WTC11 (cell line): ENCODE measurements around the gene FFAR2. TPM values are rescaled to one million over a fixed set of nuclear protein-coding genes. Genes with fewer than 3 reads are reported as not detected.

Source experiments
- ATAC-seq: fragments of 200-7000 bp; cut with Tn5 transposase; 2 replicates; pipeline ENCODE4 v1.10.0; 2021; ENCODE audit warnings: mild to moderate bottlenecking, moderate library complexity
- CTCF ChIA-PET: fragments of 300-600 bp; sonication (Branson Sonifier 250); formaldehyde crosslinking; loops from one replicate; lab custom pipeline; 2021; ENCODE audit warnings: antibody characterized with exemption; lab: Charles Lee
- POLR2A ChIA-PET: fragments of 350-600 bp; sonication (Branson Sonifier 250); formaldehyde crosslinking; loops from one replicate; lab custom pipeline; 2021; ENCODE audit warnings: antibody characterized with exemption; lab: Charles Lee
- DNase-seq: peaks from one replicate; pipeline ENCODE4 v3.0.0; 2021; ENCODE audit warnings: low spot score
- H3K27ac Mint-ChIP-seq: 2 replicates; pipeline ENCODE4 v1.8.0; 2021; ENCODE audit warnings: mixed read lengths
- H3K27me3 Mint-ChIP-seq: 2 replicates; pipeline ENCODE4 v1.8.0; 2021; ENCODE audit warnings: low read depth, mild to moderate bottlenecking, moderate library complexity, mixed read lengths
- H3K36me3 Mint-ChIP-seq: 2 replicates; pipeline ENCODE4 v1.8.0; 2021; ENCODE audit warnings: mixed read lengths
- H3K4me1 Mint-ChIP-seq: 2 replicates; pipeline ENCODE4 v1.8.0; 2022; ENCODE audit warnings: mixed read lengths
- H3K4me3 Mint-ChIP-seq: 2 replicates; pipeline ENCODE4 v1.8.0; 2021; ENCODE audit warnings: mild to moderate bottlenecking, moderate library complexity, mixed read lengths
- H3K9me3 Mint-ChIP-seq: 2 replicates; pipeline ENCODE4 v1.8.0; 2021; ENCODE audit warnings: mixed read lengths
- FOXK1 ChIP-seq: sonication (generic); formaldehyde crosslinking; IDR thresholded peaks from 2 replicates; pipeline ENCODE4 v1.8.0; 2022; ENCODE audit warnings: mild to moderate bottlenecking, moderate library complexity, missing genetic modification reagents
- GABPB1 ChIP-seq: sonication (generic); formaldehyde crosslinking; IDR thresholded peaks from 2 replicates; pipeline ENCODE4 v1.8.1; 2023; ENCODE audit warnings: mild to moderate bottlenecking, missing genetic modification reagents
- NFATC4 ChIP-seq: fragments of 250-450 bp; sonication (Bioruptor Pico); IDR thresholded peaks from 2 replicates; pipeline ENCODE4 v1.9.0; 2021; ENCODE audit warnings: mild to moderate bottlenecking
- NR2C2 ChIP-seq: sonication (generic); formaldehyde crosslinking; IDR thresholded peaks from 2 replicates; pipeline ENCODE4 v1.8.0; 2022; ENCODE audit warnings: mild to moderate bottlenecking, missing genetic modification reagents
- OVOL2 ChIP-seq: fragments of 250-450 bp; sonication (Bioruptor Pico); IDR thresholded peaks from 2 replicates; pipeline ENCODE4 v1.9.0; 2021; ENCODE audit warnings: mild to moderate bottlenecking, borderline replicate concordance
- PRRX2 ChIP-seq: fragments of 250-450 bp; sonication (Bioruptor Pico); IDR thresholded peaks from 2 replicates; pipeline ENCODE4 v1.8.0; 2021; ENCODE audit warnings: mild to moderate bottlenecking
- SOX15 ChIP-seq: fragments of 250-450 bp; sonication (Bioruptor Pico); IDR thresholded peaks from 2 replicates; pipeline ENCODE4 v1.9.0; 2021; ENCODE audit warnings: mild to moderate bottlenecking
- total RNA-seq: library from RNA; stranded (reverse); gene quantifications from 3 replicates; pipeline ENCODE4 v1.2.3, GENCODE V29; 2021
- TF ChIP-seq, protein P1 (sequence below): sonication (generic); formaldehyde crosslinking; IDR thresholded peaks from 2 replicates; pipeline ENCODE4 v1.8.1; 2023; ENCODE audit warnings: mild to moderate bottlenecking, moderate library complexity, missing genetic modification reagents
- TF ChIP-seq, protein P2 (sequence below): sonication (generic); formaldehyde crosslinking; IDR thresholded peaks from 2 replicates; pipeline ENCODE4 v1.8.1; 2022; ENCODE audit warnings: low read depth, mild to moderate bottlenecking, moderate library complexity, missing genetic modification reagents, borderline replicate concordance
- TF ChIP-seq, protein P3 (sequence below): sonication (generic); formaldehyde crosslinking; IDR thresholded peaks from 2 replicates; pipeline ENCODE4 v1.8.0; 2023; ENCODE audit warnings: missing genetic modification reagents, mild to moderate bottlenecking, borderline replicate concordance
- TF ChIP-seq, protein P4 (sequence below): sonication (generic); formaldehyde crosslinking; conservative IDR thresholded peaks from 2 replicates; pipeline ENCODE4 v1.8.1; 2023; ENCODE audit warnings: mild to moderate bottlenecking, low read depth, missing genetic modification reagents, moderate library complexity
- TF ChIP-seq, protein P5 (sequence below): sonication (generic); formaldehyde crosslinking; IDR thresholded peaks from 2 replicates; pipeline ENCODE4 v1.8.0; 2022; ENCODE audit warnings: mild to moderate bottlenecking, missing genetic modification reagents
- TF ChIP-seq, protein P6 (sequence below): fragments of 200-600 bp; IDR thresholded peaks from 2 replicates; pipeline ENCODE4 v1.8.0; 2022; ENCODE audit warnings: antibody characterized with exemption
- TF ChIP-seq, protein P7 (sequence below): sonication (generic); formaldehyde crosslinking; IDR thresholded peaks from 2 replicates; pipeline ENCODE4 v1.8.1; 2023; ENCODE audit warnings: mild to moderate bottlenecking, missing genetic modification reagents, moderate library complexity

FFAR2 gene
- total RNA-seq, 1 experiment from 2014 or later, result not detected

DNA sequence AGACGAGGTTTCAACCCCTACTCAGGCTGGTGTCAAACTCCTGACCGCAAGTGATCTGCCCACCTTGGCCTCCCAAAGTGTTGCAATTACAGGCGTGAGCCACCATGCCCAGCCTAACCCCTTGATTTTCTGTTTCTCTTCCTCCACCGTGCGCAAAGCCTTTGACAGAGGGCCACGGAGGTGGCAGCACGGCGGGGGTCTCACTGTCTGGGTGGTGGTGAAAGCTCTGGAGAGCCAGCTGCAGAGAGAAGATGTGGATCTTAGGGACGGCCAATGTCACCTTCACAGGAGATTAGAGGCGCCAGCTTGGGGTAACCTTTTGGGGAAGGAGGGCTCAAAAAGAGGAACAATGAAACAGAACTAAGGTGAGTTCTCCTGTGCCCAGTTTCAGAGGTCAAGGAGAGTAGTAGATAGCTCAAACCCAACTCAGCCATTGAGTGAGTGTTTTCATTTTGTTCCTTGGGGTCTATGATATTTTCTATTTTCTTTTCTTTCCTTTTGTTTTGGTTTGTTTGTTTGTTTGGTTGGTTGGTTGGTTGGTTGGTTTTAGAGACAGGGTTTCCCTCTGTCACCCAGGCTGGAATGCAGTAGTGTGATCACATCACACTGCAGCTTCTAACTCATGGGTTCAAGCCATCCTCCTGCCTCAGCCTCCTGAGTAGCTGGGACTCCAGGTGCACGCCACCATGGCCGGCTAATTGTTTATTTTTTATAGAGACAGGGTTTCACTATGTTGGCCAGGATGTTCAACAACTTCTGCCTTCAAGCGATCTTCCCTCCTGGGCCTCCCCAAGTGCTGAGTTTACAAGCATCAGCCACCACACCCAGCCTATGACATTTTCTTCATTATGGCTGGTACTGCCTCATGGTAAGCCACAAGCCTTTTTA lies 39.5 kb upstream of the FFAR2 start:
- Mint-ChIP-seq H3K27me3 (peaks cover 11% of the 10 kb centered on the region), H3K27ac (no peak overlapping the region), H3K4me1 (no peaks in the 10 kb centered on the region), H3K4me3 (no peak overlapping the region), H3K36me3 (no peaks in the 10 kb centered on the region), H3K9me3 (no peaks in the 10 kb centered on the region)
- TF ChIP-seq, protein P1, sequence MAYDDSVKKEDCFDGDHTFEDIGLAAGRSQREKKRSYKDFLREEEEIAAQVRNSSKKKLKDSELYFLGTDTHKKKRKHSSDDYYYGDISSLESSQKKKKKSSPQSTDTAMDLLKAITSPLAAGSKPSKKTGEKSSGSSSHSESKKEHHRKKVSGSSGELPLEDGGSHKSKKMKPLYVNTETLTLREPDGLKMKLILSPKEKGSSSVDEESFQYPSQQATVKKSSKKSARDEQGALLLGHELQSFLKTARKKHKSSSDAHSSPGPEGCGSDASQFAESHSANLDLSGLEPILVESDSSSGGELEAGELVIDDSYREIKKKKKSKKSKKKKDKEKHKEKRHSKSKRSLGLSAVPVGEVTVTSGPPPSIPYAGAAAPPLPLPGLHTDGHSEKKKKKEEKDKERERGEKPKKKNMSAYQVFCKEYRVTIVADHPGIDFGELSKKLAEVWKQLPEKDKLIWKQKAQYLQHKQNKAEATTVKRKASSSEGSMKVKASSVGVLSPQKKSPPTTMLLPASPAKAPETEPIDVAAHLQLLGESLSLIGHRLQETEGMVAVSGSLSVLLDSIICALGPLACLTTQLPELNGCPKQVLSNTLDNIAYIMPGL (CRISPR knock-in tag), result no peak
- TF ChIP-seq GABPB1 (no peak), FOXK1 (CRISPR knock-in tag) (no peak), PRRX2 (CRISPR knock-in tag) (no peak), NFATC4 (no peak), OVOL2 (CRISPR knock-in tag) (no peak), NR2C2 (CRISPR knock-in tag) (no peak), SOX15 (CRISPR knock-in tag) (no peak)
- TF ChIP-seq, protein P2, sequence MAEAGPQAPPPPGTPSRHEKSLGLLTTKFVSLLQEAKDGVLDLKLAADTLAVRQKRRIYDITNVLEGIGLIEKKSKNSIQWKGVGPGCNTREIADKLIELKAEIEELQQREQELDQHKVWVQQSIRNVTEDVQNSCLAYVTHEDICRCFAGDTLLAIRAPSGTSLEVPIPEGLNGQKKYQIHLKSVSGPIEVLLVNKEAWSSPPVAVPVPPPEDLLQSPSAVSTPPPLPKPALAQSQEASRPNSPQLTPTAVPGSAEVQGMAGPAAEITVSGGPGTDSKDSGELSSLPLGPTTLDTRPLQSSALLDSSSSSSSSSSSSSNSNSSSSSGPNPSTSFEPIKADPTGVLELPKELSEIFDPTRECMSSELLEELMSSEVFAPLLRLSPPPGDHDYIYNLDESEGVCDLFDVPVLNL (CRISPR knock-in tag), result no peak
- TF ChIP-seq, protein P3, sequence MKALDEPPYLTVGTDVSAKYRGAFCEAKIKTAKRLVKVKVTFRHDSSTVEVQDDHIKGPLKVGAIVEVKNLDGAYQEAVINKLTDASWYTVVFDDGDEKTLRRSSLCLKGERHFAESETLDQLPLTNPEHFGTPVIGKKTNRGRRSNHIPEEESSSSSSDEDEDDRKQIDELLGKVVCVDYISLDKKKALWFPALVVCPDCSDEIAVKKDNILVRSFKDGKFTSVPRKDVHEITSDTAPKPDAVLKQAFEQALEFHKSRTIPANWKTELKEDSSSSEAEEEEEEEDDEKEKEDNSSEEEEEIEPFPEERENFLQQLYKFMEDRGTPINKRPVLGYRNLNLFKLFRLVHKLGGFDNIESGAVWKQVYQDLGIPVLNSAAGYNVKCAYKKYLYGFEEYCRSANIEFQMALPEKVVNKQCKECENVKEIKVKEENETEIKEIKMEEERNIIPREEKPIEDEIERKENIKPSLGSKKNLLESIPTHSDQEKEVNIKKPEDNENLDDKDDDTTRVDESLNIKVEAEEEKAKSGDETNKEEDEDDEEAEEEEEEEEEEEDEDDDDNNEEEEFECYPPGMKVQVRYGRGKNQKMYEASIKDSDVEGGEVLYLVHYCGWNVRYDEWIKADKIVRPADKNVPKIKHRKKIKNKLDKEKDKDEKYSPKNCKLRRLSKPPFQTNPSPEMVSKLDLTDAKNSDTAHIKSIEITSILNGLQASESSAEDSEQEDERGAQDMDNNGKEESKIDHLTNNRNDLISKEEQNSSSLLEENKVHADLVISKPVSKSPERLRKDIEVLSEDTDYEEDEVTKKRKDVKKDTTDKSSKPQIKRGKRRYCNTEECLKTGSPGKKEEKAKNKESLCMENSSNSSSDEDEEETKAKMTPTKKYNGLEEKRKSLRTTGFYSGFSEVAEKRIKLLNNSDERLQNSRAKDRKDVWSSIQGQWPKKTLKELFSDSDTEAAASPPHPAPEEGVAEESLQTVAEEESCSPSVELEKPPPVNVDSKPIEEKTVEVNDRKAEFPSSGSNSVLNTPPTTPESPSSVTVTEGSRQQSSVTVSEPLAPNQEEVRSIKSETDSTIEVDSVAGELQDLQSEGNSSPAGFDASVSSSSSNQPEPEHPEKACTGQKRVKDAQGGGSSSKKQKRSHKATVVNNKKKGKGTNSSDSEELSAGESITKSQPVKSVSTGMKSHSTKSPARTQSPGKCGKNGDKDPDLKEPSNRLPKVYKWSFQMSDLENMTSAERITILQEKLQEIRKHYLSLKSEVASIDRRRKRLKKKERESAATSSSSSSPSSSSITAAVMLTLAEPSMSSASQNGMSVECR, result no peak
- TF ChIP-seq, protein P4, sequence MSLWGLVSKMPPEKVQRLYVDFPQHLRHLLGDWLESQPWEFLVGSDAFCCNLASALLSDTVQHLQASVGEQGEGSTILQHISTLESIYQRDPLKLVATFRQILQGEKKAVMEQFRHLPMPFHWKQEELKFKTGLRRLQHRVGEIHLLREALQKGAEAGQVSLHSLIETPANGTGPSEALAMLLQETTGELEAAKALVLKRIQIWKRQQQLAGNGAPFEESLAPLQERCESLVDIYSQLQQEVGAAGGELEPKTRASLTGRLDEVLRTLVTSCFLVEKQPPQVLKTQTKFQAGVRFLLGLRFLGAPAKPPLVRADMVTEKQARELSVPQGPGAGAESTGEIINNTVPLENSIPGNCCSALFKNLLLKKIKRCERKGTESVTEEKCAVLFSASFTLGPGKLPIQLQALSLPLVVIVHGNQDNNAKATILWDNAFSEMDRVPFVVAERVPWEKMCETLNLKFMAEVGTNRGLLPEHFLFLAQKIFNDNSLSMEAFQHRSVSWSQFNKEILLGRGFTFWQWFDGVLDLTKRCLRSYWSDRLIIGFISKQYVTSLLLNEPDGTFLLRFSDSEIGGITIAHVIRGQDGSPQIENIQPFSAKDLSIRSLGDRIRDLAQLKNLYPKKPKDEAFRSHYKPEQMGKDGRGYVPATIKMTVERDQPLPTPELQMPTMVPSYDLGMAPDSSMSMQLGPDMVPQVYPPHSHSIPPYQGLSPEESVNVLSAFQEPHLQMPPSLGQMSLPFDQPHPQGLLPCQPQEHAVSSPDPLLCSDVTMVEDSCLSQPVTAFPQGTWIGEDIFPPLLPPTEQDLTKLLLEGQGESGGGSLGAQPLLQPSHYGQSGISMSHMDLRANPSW, result no peak
- TF ChIP-seq, protein P5, sequence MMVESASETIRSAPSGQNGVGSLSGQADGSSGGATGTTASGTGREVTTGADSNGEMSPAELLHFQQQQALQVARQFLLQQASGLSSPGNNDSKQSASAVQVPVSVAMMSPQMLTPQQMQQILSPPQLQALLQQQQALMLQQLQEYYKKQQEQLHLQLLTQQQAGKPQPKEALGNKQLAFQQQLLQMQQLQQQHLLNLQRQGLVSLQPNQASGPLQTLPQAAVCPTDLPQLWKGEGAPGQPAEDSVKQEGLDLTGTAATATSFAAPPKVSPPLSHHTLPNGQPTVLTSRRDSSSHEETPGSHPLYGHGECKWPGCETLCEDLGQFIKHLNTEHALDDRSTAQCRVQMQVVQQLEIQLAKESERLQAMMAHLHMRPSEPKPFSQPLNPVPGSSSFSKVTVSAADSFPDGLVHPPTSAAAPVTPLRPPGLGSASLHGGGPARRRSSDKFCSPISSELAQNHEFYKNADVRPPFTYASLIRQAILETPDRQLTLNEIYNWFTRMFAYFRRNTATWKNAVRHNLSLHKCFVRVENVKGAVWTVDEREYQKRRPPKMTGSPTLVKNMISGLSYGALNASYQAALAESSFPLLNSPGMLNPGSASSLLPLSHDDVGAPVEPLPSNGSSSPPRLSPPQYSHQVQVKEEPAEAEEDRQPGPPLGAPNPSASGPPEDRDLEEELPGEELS (CRISPR knock-in tag), result no peak
- TF ChIP-seq, protein P6, sequence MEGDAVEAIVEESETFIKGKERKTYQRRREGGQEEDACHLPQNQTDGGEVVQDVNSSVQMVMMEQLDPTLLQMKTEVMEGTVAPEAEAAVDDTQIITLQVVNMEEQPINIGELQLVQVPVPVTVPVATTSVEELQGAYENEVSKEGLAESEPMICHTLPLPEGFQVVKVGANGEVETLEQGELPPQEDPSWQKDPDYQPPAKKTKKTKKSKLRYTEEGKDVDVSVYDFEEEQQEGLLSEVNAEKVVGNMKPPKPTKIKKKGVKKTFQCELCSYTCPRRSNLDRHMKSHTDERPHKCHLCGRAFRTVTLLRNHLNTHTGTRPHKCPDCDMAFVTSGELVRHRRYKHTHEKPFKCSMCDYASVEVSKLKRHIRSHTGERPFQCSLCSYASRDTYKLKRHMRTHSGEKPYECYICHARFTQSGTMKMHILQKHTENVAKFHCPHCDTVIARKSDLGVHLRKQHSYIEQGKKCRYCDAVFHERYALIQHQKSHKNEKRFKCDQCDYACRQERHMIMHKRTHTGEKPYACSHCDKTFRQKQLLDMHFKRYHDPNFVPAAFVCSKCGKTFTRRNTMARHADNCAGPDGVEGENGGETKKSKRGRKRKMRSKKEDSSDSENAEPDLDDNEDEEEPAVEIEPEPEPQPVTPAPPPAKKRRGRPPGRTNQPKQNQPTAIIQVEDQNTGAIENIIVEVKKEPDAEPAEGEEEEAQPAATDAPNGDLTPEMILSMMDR, result no peak
- TF ChIP-seq, protein P7, sequence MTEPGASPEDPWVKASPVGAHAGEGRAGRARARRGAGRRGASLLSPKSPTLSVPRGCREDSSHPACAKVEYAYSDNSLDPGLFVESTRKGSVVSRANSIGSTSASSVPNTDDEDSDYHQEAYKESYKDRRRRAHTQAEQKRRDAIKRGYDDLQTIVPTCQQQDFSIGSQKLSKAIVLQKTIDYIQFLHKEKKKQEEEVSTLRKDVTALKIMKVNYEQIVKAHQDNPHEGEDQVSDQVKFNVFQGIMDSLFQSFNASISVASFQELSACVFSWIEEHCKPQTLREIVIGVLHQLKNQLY, result no peak
- DNase-seq (no peak), ATAC-seq (no peak)
- CTCF ChIA-PET, result no interaction called here
- POLR2A ChIA-PET, result no interaction called here
